ENCODE data around the gene MPST.

GRCh38 chr22:37007651-37008050, 11.9 kb upstream of the MPST start:
- TF ChIP-seq, protein P1, sequence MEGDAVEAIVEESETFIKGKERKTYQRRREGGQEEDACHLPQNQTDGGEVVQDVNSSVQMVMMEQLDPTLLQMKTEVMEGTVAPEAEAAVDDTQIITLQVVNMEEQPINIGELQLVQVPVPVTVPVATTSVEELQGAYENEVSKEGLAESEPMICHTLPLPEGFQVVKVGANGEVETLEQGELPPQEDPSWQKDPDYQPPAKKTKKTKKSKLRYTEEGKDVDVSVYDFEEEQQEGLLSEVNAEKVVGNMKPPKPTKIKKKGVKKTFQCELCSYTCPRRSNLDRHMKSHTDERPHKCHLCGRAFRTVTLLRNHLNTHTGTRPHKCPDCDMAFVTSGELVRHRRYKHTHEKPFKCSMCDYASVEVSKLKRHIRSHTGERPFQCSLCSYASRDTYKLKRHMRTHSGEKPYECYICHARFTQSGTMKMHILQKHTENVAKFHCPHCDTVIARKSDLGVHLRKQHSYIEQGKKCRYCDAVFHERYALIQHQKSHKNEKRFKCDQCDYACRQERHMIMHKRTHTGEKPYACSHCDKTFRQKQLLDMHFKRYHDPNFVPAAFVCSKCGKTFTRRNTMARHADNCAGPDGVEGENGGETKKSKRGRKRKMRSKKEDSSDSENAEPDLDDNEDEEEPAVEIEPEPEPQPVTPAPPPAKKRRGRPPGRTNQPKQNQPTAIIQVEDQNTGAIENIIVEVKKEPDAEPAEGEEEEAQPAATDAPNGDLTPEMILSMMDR (optimal IDR thresholded peaks at IDR 0.05 in 1 of 3, IDR thresholded peaks at IDR 0.05 in 1 of 3, conservative IDR thresholded peaks at IDR 0.05 in 1 of 3; ENCODE audit: extremely low read depth in 1 of 3, insufficient read depth in 2 of 3, low read length in 3 of 3) = no peak
- TF ChIP-seq EZH2 (IDR thresholded peaks at IDR 0.05; ENCODE audit: low read length) = no peak

All from keratinocyte (primary cell).